T47D (cell line): Measurements from ENCODE around the gene KBTBD13.

Experiments used
- DNase-seq, 2 experiments: peaks; one replicate each; pipeline versions ENCODE4 v3.0.0 to v3.0.0-alpha.2; 2011 to 2012; ENCODE audit warnings: low read depth in 1 of 2, low spot score in 1 of 2
- JUND ChIP-seq: IDR thresholded peaks from 2 replicates; pipeline ENCODE4 v1.6.1; 2012; ENCODE audit warnings: low read depth
- in situ Hi-C: cut with HindIII; loops from 2 replicates; pipeline ENCODE4 v1.10.0; 2016; ENCODE audit warnings: low sequenced_read_pairs, low pct_unique_long_range_greater_than_20kb

KBTBD13 gene

DNA sequence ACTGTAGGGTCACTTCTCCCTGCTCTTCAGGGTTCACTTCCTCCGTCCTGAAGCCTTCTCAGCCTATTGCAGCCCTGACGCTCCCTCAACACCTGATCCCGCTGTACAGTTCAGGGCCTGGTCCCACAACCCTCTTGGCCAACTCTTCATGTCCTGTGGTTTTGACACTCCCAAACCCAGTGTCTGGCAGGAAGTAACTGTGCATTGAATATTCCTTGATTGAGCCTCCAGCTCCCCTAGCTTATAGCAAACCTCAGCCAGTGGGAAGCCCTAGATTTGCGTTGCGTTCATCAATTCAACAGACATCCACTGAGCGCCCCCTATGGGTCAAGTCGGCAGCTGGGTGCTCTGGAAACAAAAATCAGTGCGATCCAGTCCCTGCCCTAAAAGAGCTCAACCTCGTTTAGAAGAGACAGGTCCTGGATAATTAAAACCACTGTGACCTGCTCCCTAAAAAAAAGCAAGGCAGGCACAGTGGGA, 24.9 kb downstream of the KBTBD13 start:
- DNase-seq = peak; percentile 63 to 67
- no peak for TF ChIP-seq JUND
- in situ Hi-C loops = no loop called here

GRCh38 chr15:65101891-65102708, 25.6 kb downstream of the KBTBD13 start:
- no peak for TF ChIP-seq JUND
- in situ Hi-C loops = no loop called here
- no peak for DNase-seq

DNA sequence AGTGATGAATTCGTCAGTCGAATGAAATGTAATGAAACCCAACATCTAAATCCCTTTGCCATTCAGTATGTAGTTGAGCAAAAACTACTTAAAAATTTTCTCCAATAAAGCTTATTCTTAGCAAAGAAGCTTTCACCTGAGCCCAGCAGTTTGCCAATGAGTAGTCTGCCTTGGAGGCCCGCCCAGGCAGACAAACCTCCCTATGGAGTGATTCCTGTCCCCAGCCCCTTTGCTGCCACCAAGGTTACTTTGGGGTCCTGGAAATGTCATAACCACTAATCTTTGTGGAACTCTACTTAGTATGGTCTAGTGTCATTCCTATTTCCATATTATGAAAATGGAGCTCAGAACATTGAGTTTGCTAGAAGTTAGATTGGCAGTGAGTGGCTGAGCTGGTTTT, 26.4 kb downstream of the KBTBD13 start:
- no peak for TF ChIP-seq JUND
- in situ Hi-C loops = no loop called here
- DNase-seq = no peak

- TF ChIP-seq JUND = no peak
- in situ Hi-C loops = no loop called here
- DNase-seq = no peak
Measured at GRCh38 chr15:65105038-65105437, 28.5 kb downstream of the KBTBD13 start.

GRCh38 chr15:65106011-65106590, 29.6 kb downstream of the KBTBD13 start:
- no peak for DNase-seq
- TF ChIP-seq JUND = no peak
- in situ Hi-C loops = no loop called here

DNA sequence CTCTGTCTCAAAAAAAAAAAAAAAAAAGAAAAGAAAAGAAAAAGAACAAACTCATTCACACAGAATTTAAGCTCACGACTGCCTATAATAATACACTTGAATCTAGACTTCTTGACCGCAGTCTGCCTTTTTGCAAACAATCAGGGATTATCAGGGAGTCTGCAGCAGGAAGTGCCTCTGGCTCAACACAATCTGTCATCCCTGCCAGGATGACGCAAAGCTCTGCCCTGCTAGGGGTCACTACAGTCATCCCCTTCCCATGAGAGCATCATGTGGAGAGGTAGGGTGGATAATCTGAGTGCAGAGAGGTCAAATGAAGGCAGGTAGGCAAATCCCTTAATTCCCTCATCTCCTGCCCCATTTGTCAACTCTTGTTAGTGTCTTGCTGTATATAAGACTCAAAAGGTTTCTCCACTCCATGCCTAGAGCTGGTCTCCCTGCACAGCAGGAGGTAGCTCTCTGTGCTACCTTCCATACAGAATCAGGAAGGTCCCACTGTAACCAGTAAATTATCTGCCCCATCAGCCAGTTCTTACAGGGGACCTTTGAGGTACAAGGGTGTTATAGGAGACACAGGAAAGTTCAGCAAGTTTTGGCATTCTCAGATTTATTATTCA, 34.2 kb downstream of the KBTBD13 start:
- TF ChIP-seq JUND = no peak
- in situ Hi-C loops = no loop called here
- no peak for DNase-seq

DNA sequence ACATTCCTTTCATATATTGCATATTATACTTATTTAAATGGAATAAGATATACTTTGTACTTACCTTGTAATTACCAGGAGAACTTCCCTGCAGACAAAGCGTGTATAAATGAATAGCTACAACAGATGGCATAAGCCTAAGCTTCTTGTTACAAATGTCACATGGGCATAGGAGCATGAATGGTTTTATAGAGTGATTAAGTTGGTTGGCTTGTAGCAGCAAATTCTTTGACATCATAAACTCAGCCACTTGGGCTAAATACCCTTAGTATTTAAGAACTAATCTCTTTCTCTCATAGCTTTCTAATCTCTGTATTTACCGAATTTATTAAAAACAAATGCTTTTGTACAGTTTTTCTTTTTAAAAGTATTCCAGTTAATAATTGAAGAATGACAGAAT, 38.5 kb downstream of the KBTBD13 start, which contains the start of gene UBAP1L:
UBAP1L (minus strand) TSS at position 115 of the 400 bp plus-strand sequence. CDS start 8,985 bp downstream, outside the sequence.
- no peak for TF ChIP-seq JUND
- in situ Hi-C loops = no loop called here
- DNase-seq = no peak

GRCh38 chr15:65115542-65115941, 39.0 kb downstream of the KBTBD13 start:
- DNase-seq = no peak
- in situ Hi-C loops = no loop called here
- no peak for TF ChIP-seq JUND
